ENCODE data around the gene AARS2.
"Not testable (repeated sequence)": the region's sequence is repeated elsewhere in the genome, so short reads cannot be mapped to it uniquely, and the experiment has no call there.

Gene AARS2

GRCh38 chr6:44328203-44328602, 15.1 kb upstream of the AARS2 start:
- not testable (repeated sequence) for H3K36me3 ChIP-seq (ENCODE audit: control insufficient read depth in 1 of 2, insufficient read depth in 2 of 2, low read length in 2 of 2); H3K4me3 ChIP-seq (ENCODE audit: low read depth in 1 of 2, low read length in 2 of 2)

GRCh38 chr6:44327760-44328159, 14.6 kb upstream of the AARS2 start:
- no peaks in the 10 kb centered on the region for H3K9me3 ChIP-seq (ENCODE audit: control insufficient read depth in 1 of 2, low read length in 2 of 2)
- H3K4me1 ChIP-seq (ENCODE audit: control insufficient read depth in 1 of 2, insufficient read depth in 2 of 2, low read length in 2 of 2) = no peaks in the 10 kb centered on the region
- no peaks in the 10 kb centered on the region for H3K27me3 ChIP-seq (ENCODE audit: low read depth, low read length)
- H3K36me3 ChIP-seq (ENCODE audit: control insufficient read depth in 1 of 2, insufficient read depth in 2 of 2, low read length in 2 of 2) = no peaks in the 10 kb centered on the region
- no peak overlapping the region for H3K4me3 ChIP-seq (ENCODE audit: low read depth in 1 of 2, low read length in 2 of 2)
- no peak overlapping the region for H3K27ac ChIP-seq (ENCODE audit: low read length)

More at GRCh38 chr6:44328203-44328602, 15.1 kb upstream of the AARS2 start:
- H3K9me3 ChIP-seq (ENCODE audit: control insufficient read depth in 1 of 2, low read length in 2 of 2); H3K27ac ChIP-seq (ENCODE audit: low read length); H3K27me3 ChIP-seq (ENCODE audit: low read depth, low read length); H3K4me1 ChIP-seq (ENCODE audit: control insufficient read depth in 1 of 2, insufficient read depth in 2 of 2, low read length in 2 of 2): not testable (repeated sequence)

- no peak overlapping the region for H3K27ac ChIP-seq (ENCODE audit: low read length)
- H3K4me1 ChIP-seq (ENCODE audit: control insufficient read depth in 1 of 2, insufficient read depth in 2 of 2, low read length in 2 of 2) = no peaks in the 10 kb centered on the region
- no peaks in the 10 kb centered on the region for H3K27me3 ChIP-seq (ENCODE audit: low read depth, low read length)
These were observed 13.9 kb upstream of the AARS2 start for GRCh38 chr6:44327096-44327495.

GRCh38 chr6:44321210-44321609, 8.1 kb upstream of the AARS2 start:
- Histone ChIP-seq H3K27ac (ENCODE audit: low read length) (no peak overlapping the region), H3K4me3 (ENCODE audit: low read depth in 1 of 2, low read length in 2 of 2) (no peak overlapping the region), H3K4me1 (ENCODE audit: control insufficient read depth in 1 of 2, insufficient read depth in 2 of 2, low read length in 2 of 2) (no peaks in the 10 kb centered on the region), H3K36me3 (ENCODE audit: control insufficient read depth in 1 of 2, insufficient read depth in 2 of 2, low read length in 2 of 2) (no peaks in the 10 kb centered on the region), H3K9me3 (ENCODE audit: control insufficient read depth in 1 of 2, low read length in 2 of 2) (no peaks in the 10 kb centered on the region), H3K27me3 (ENCODE audit: low read depth, low read length) (no peaks in the 10 kb centered on the region)

More at GRCh38 chr6:44327096-44327495, 13.9 kb upstream of the AARS2 start:
- Histone ChIP-seq H3K9me3 (ENCODE audit: control insufficient read depth in 1 of 2, low read length in 2 of 2) (no peaks in the 10 kb centered on the region), H3K4me3 (ENCODE audit: low read depth in 1 of 2, low read length in 2 of 2) (no peak overlapping the region), H3K36me3 (ENCODE audit: control insufficient read depth in 1 of 2, insufficient read depth in 2 of 2, low read length in 2 of 2) (no peaks in the 10 kb centered on the region)

GRCh38 chr6:44317136-44317631, 4.0 kb upstream of the AARS2 start:
- not testable (repeated sequence) for H3K27ac ChIP-seq (ENCODE audit: low read length); H3K9me3 ChIP-seq (ENCODE audit: control insufficient read depth in 1 of 2, low read length in 2 of 2); H3K4me3 ChIP-seq (ENCODE audit: low read depth in 1 of 2, low read length in 2 of 2); H3K27me3 ChIP-seq (ENCODE audit: low read depth, low read length); H3K4me1 ChIP-seq (ENCODE audit: control insufficient read depth in 1 of 2, insufficient read depth in 2 of 2, low read length in 2 of 2); H3K36me3 ChIP-seq (ENCODE audit: control insufficient read depth in 1 of 2, insufficient read depth in 2 of 2, low read length in 2 of 2)

- no peaks in the 10 kb centered on the region for H3K9me3 ChIP-seq (ENCODE audit: control insufficient read depth in 1 of 2, low read length in 2 of 2)
- H3K4me3 ChIP-seq (ENCODE audit: low read depth in 1 of 2, low read length in 2 of 2) = no peak overlapping the region
- H3K27me3 ChIP-seq (ENCODE audit: low read depth, low read length) = no peaks in the 10 kb centered on the region
- no peak overlapping the region for H3K27ac ChIP-seq (ENCODE audit: low read length)
- no peaks in the 10 kb centered on the region for H3K36me3 ChIP-seq (ENCODE audit: control insufficient read depth in 1 of 2, insufficient read depth in 2 of 2, low read length in 2 of 2)
- peaks cover 7% of the 10 kb centered on the region in 2 donors for H3K4me1 ChIP-seq (ENCODE audit: control insufficient read depth in 1 of 2, insufficient read depth in 2 of 2, low read length in 2 of 2)
These were observed 3.3 kb upstream of the AARS2 start for GRCh38 chr6:44316481-44316880.

- peaks cover 4 to 5% of the 10 kb centered on the region in 2 donors for H3K36me3 ChIP-seq (ENCODE audit: control insufficient read depth in 1 of 2, insufficient read depth in 2 of 2, low read length in 2 of 2)
- no peak overlapping the region for H3K4me3 ChIP-seq (ENCODE audit: low read depth in 1 of 2, low read length in 2 of 2)
- H3K27ac ChIP-seq (ENCODE audit: low read length) = no peak overlapping the region
- H3K9me3 ChIP-seq (ENCODE audit: control insufficient read depth in 1 of 2, low read length in 2 of 2) = no peaks in the 10 kb centered on the region
- peaks cover 7% of the 10 kb centered on the region in 2 donors for H3K4me1 ChIP-seq (ENCODE audit: control insufficient read depth in 1 of 2, insufficient read depth in 2 of 2, low read length in 2 of 2)
- no peaks in the 10 kb centered on the region for H3K27me3 ChIP-seq (ENCODE audit: low read depth, low read length)
These were observed 2.8 kb upstream of the AARS2 start for GRCh38 chr6:44315951-44316350.

GRCh38 chr6:44315516-44315915, 2.4 kb upstream of the AARS2 start:
- Histone ChIP-seq H3K36me3 (ENCODE audit: control insufficient read depth in 1 of 2, insufficient read depth in 2 of 2, low read length in 2 of 2) (peaks cover 9% of the 10 kb centered on the region in 2 donors), H3K4me1 (ENCODE audit: control insufficient read depth in 1 of 2, insufficient read depth in 2 of 2, low read length in 2 of 2) (peaks cover 7% of the 10 kb centered on the region in 2 donors), H3K9me3 (ENCODE audit: control insufficient read depth in 1 of 2, low read length in 2 of 2) (no peaks in the 10 kb centered on the region), H3K27ac (ENCODE audit: low read length) (no peak overlapping the region), H3K4me3 (ENCODE audit: low read depth in 1 of 2, low read length in 2 of 2) (no peak overlapping the region), H3K27me3 (ENCODE audit: low read depth, low read length) (no peaks in the 10 kb centered on the region)

- H3K4me3 ChIP-seq (ENCODE audit: low read depth in 1 of 2, low read length in 2 of 2); H3K27ac ChIP-seq (ENCODE audit: low read length); H3K27me3 ChIP-seq (ENCODE audit: low read depth, low read length); H3K9me3 ChIP-seq (ENCODE audit: control insufficient read depth in 1 of 2, low read length in 2 of 2); H3K4me1 ChIP-seq (ENCODE audit: control insufficient read depth in 1 of 2, insufficient read depth in 2 of 2, low read length in 2 of 2): not testable (repeated sequence)
- H3K36me3 ChIP-seq (ENCODE audit: control insufficient read depth in 1 of 2, insufficient read depth in 2 of 2, low read length in 2 of 2) = peaks cover 16 to 18% of the 10 kb centered on the region in 2 donors
These were observed 1.5 kb upstream of the AARS2 start for GRCh38 chr6:44314657-44315056.

- Histone ChIP-seq H3K27ac (ENCODE audit: low read length) (no peak overlapping the region), H3K36me3 (ENCODE audit: control insufficient read depth in 1 of 2, insufficient read depth in 2 of 2, low read length in 2 of 2) (peaks cover 27 to 45% of the 10 kb centered on the region in 2 donors), H3K4me3 (ENCODE audit: low read depth in 1 of 2, low read length in 2 of 2) (no peak overlapping the region), H3K27me3 (ENCODE audit: low read depth, low read length) (no peaks in the 10 kb centered on the region), H3K9me3 (ENCODE audit: control insufficient read depth in 1 of 2, low read length in 2 of 2) (no peaks in the 10 kb centered on the region), H3K4me1 (ENCODE audit: control insufficient read depth in 1 of 2, insufficient read depth in 2 of 2, low read length in 2 of 2) (peaks cover 7% of the 10 kb centered on the region in 2 donors)
These were observed 1.4 kb downstream of the AARS2 start for GRCh38 chr6:44311767-44312166.

GRCh38 chr6:44311304-44311703, 1.8 kb downstream of the AARS2 start:
- H3K27ac ChIP-seq (ENCODE audit: low read length) = no peak overlapping the region
- no peaks in the 10 kb centered on the region for H3K27me3 ChIP-seq (ENCODE audit: low read depth, low read length)
- H3K4me3 ChIP-seq (ENCODE audit: low read depth in 1 of 2, low read length in 2 of 2) = no peak overlapping the region
- no peaks in the 10 kb centered on the region for H3K9me3 ChIP-seq (ENCODE audit: control insufficient read depth in 1 of 2, low read length in 2 of 2)
- peaks cover 32 to 49% of the 10 kb centered on the region in 2 donors for H3K36me3 ChIP-seq (ENCODE audit: control insufficient read depth in 1 of 2, insufficient read depth in 2 of 2, low read length in 2 of 2)
- H3K4me1 ChIP-seq (ENCODE audit: control insufficient read depth in 1 of 2, insufficient read depth in 2 of 2, low read length in 2 of 2) = peaks cover 7% of the 10 kb centered on the region in 2 donors

GRCh38 chr6:44310241-44310640, 2.9 kb downstream of the AARS2 start:
- peaks cover 42 to 60% of the 10 kb centered on the region in 2 donors for H3K36me3 ChIP-seq (ENCODE audit: control insufficient read depth in 1 of 2, insufficient read depth in 2 of 2, low read length in 2 of 2)

More at GRCh38 chr6:44310241-44310640, 2.9 kb downstream of the AARS2 start:
- Histone ChIP-seq H3K27ac (ENCODE audit: low read length) (no peak overlapping the region), H3K4me3 (ENCODE audit: low read depth in 1 of 2, low read length in 2 of 2) (no peak overlapping the region), H3K9me3 (ENCODE audit: control insufficient read depth in 1 of 2, low read length in 2 of 2) (no peaks in the 10 kb centered on the region), H3K27me3 (ENCODE audit: low read depth, low read length) (no peaks in the 10 kb centered on the region), H3K4me1 (ENCODE audit: control insufficient read depth in 1 of 2, insufficient read depth in 2 of 2, low read length in 2 of 2) (peaks cover 7% of the 10 kb centered on the region in 2 donors)
